PC-3 (cell line): ENCODE results near the gene MSI2. TPM values are rescaled to one million over a fixed set of nuclear protein-coding genes. Genes with fewer than 3 reads are reported as not detected.
A peak's percentile ranks its signal among the peaks of the same experiment; 100 is the strongest.

Experiments used
- ATAC-seq: fragments of 200-7000 bp; cut with Tn5 transposase; 2 replicates; pipeline ENCODE4 v1.9.1; 2020; ENCODE audit warnings: mild to moderate bottlenecking, moderate library complexity
- BruUV-seq: library from RNA; stranded (reverse); fragments of 400-500 nt; replicated peaks from 2 replicates; lab custom pipeline; 2021; lab: Mats Ljungman, UMichigan
- CTCF ChIA-PET: fragments of 300-600 bp; sonication (Branson Sonifier 250); formaldehyde crosslinking; loops from one replicate; lab custom pipeline; 2022; ENCODE audit warnings: antibody characterized with exemption; lab: Charles Lee
- POLR2A ChIA-PET: fragments of 300-600 bp; sonication (Branson Sonifier 250); formaldehyde crosslinking; loops from one replicate; lab custom pipeline; 2022; ENCODE audit warnings: antibody characterized with exemption; ENCODE audit not compliant: unreplicated experiment; lab: Charles Lee
- DNase-seq: peaks from one replicate; pipeline ENCODE4 v3.0.0-alpha.2; 2015
- H2AFZ ChIP-seq: fragments of 300-600 bp; sonication (generic); 2 replicates; pipeline ENCODE4 v1.6.0; 2016; ENCODE audit warnings: antibody characterized with exemption, low read length
- H3F3A ChIP-seq: fragments of 300-600 bp; sonication (generic); one replicate; pipeline ENCODE4 v1.6.0; 2017; ENCODE audit warnings: antibody characterized with exemption, low read length, control low read depth, mild to moderate bottlenecking; ENCODE audit not compliant: unreplicated experiment
- H3K27ac ChIP-seq: fragments of 300-600 bp; sonication (generic); 2 replicates; pipeline ENCODE4 v1.5.1; 2016; ENCODE audit warnings: mild to moderate bottlenecking, low read length
- H3K27me3 ChIP-seq: fragments of 300-600 bp; sonication (generic); 2 replicates; pipeline ENCODE4 v1.6.1; 2016; ENCODE audit warnings: low read length, mixed read lengths
- H3K36me3 ChIP-seq: fragments of 300-600 bp; sonication (generic); 2 replicates; pipeline ENCODE4 v1.6.1; 2016; ENCODE audit warnings: low read depth, mixed run types, low read length, mixed read lengths
- H3K4me1 ChIP-seq: fragments of 300-600 bp; sonication (generic); 2 replicates; pipeline ENCODE4 v1.5.1; 2016; ENCODE audit warnings: low read length; ENCODE audit not compliant: insufficient read depth
- H3K4me2 ChIP-seq: fragments of 300-600 bp; sonication (generic); 2 replicates; pipeline ENCODE4 v1.6.0; 2016; ENCODE audit warnings: low read length
- H3K4me3 ChIP-seq: fragments of 300-600 bp; sonication (generic); 2 replicates; pipeline ENCODE4 v1.5.1; 2016; ENCODE audit warnings: mild to moderate bottlenecking, low read length, mixed read lengths
- H3K79me2 ChIP-seq: fragments of 300-600 bp; sonication (generic); 2 replicates; pipeline ENCODE4 v1.6.1; 2017; ENCODE audit warnings: low read length, mixed read lengths
- H3K9ac ChIP-seq: fragments of 300-600 bp; sonication (generic); 2 replicates; pipeline ENCODE4 v1.6.0; 2016; ENCODE audit warnings: mild to moderate bottlenecking, low read length
- H3K9me2 ChIP-seq: fragments of 300-600 bp; sonication (generic); replicated peaks from 2 replicates; pipeline ENCODE4 v1.6.1; 2016; ENCODE audit warnings: mixed run types, low read length, mixed read lengths
- H3K9me3 ChIP-seq: fragments of 300-600 bp; sonication (generic); 2 replicates; pipeline ENCODE4 v1.6.1; 2016; ENCODE audit warnings: low read length, mixed read lengths
- H4K20me1 ChIP-seq: fragments of 300-600 bp; sonication (generic); 2 replicates; pipeline ENCODE4 v1.6.1; 2016; ENCODE audit warnings: low read length, mixed read lengths
- CTCF ChIP-seq: fragments of 300-600 bp; sonication (generic); conservative IDR thresholded peaks from 2 replicates; pipeline ENCODE4 v1.5.1; 2017; ENCODE audit warnings: antibody characterized with exemption, low read depth, mild to moderate bottlenecking, low read length
- EZH2 ChIP-seq: fragments of 300-600 bp; sonication (generic); IDR thresholded peaks from one replicate; pipeline ENCODE4 v1.6.1; 2017; ENCODE audit warnings: antibody characterized with exemption, mild to moderate bottlenecking, low read length; ENCODE audit not compliant: unreplicated experiment
- EZH2phosphoT487 ChIP-seq: fragments of 300-600 bp; sonication (generic); IDR thresholded peaks from 2 replicates; pipeline ENCODE4 v1.6.1; 2018; ENCODE audit warnings: mild to moderate bottlenecking, antibody characterized with exemption, low read length, borderline replicate concordance
- intact Hi-C: fragments of 100-400 bp; cut with micrococcal nuclease; formaldehyde crosslinking; loops from 2 replicates; pipeline ENCODE4 v1.9.0; 2023
- total RNA-seq: library from RNA; depleted of rRNA; stranded (reverse); fragments of >200 nt; gene quantifications from 2 replicates; pipeline ENCODE4 v1.2.3, GENCODE V29; 2014

The MSI2 gene
- total RNA-seq, 1 experiment from 2014 or later = 54.7 TPM

GRCh38 chr17:57523926-57524632 is 267.8 kb downstream of the MSI2 start:
- H3K4me1 ChIP-seq = peaks cover 20% of the 10 kb centered on the region
- H3K4me3 ChIP-seq = no peak overlapping the region
- no peaks in the 10 kb centered on the region for H3K36me3 ChIP-seq
- no peak overlapping the region for H3K27ac ChIP-seq
- TF ChIP-seq CTCF (no peak), EZH2phosphoT487 (no peak), EZH2 (no peak)
- no peaks in the 10 kb centered on the region for H3K79me2 ChIP-seq
- intact Hi-C loops = no loop called here
- H3K4me2 ChIP-seq = no peak overlapping the region
- H3K9me2 ChIP-seq = no peaks in the 10 kb centered on the region
- H3K9ac ChIP-seq = no peak overlapping the region
- ChIA-PET POLR2A (interaction anchor here (0.5 kb wide), 1 partner anchor 1219 kb away, joined by 3 read pairs; no protein-coding TSS in a partner anchor), CTCF (no interaction called here)
- no TSS peak for BruUV-seq
- peak; percentile 64 for ATAC-seq
- no peaks in the 10 kb centered on the region for H3F3A ChIP-seq
- DNase-seq = peak; percentile 50
- H3K9me3 ChIP-seq = no peaks in the 10 kb centered on the region
- H2AFZ ChIP-seq = no peak overlapping the region
- H3K27me3 ChIP-seq = no peaks in the 10 kb centered on the region
- H4K20me1 ChIP-seq = no peaks in the 10 kb centered on the region

GRCh38 chr17:57524839-57525568 is 268.7 kb downstream of the MSI2 start:
- Histone ChIP-seq H3K4me3 (no peak overlapping the region), H3K4me1 (peaks cover 13% of the 10 kb centered on the region; the same call in 1 of the 2 replicates)
- POLR2A ChIA-PET = interaction anchor here (0.5 kb wide), 1 partner anchor 1218 kb away, joined by 3 read pairs; no protein-coding TSS in a partner anchor

DNA sequence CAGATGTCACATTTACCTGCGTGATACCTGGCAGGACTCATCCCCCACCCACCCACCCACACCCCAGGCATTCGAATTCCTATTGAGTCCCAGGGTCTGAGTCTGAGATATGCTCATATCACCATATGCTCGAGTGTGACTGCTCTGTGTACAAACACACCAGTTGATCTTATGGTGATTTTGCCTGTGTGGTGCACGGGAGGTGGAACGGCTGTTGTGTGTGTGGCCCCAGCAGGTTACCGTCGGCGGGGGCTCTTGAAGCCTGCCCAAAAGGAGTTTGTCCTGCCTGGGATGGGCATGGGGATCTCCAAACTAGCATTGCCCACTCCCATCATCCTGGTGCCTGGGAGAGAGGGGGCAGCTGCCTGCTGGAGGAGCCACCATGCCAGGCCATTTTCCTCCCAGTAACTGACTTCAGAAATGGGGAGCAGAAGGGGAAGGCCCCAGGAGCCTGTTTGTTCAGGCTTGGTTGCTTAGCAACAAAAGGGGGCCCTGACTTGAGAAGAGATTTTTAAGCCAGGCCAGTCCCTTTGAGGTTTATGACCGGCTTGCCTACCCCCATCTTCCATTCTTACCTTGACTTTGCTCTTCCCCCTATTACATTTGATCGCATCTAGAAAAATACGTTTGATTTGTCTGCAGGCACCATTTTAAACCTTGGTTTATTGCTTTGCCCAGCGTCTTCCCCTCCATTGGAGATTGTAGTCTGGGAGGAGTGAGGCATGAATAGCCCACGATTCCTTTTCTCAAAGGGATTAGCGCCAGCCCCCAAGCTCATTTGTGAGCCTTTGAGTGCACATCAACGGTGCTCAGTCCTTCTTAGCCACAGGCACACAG is 271.1 kb downstream of the MSI2 start:
- DNase-seq (no peak), ATAC-seq (no peak)
- Histone ChIP-seq H3K9me2 (no peaks in the 10 kb centered on the region), H3K9me3 (no peaks in the 10 kb centered on the region), H3F3A (no peaks in the 10 kb centered on the region), H3K36me3 (no peaks in the 10 kb centered on the region), H2AFZ (no peak overlapping the region), H3K79me2 (no peaks in the 10 kb centered on the region), H3K4me1 (peaks cover 20% of the 10 kb centered on the region), H4K20me1 (no peaks in the 10 kb centered on the region; the same call in 1 of the 2 replicates), H3K27me3 (no peaks in the 10 kb centered on the region), H3K4me3 (no peak overlapping the region), H3K27ac (no peak overlapping the region), H3K4me2 (no peak overlapping the region), H3K9ac (no peak overlapping the region)
- BruUV-seq = no TSS peak
- POLR2A ChIA-PET = interaction anchor here (0.5 kb wide), 1 partner anchor 1127 kb away, joined by 4 read pairs; no protein-coding TSS in a partner anchor
- TF ChIP-seq EZH2 (no peak), CTCF (no peak), EZH2phosphoT487 (no peak)
- intact Hi-C loops = no loop called here
- CTCF ChIA-PET = no interaction called here

More at GRCh38 chr17:57524839-57525568, 268.7 kb downstream of the MSI2 start:
- no peak overlapping the region for H3K9ac ChIP-seq
- no TSS peak for BruUV-seq
- H3K36me3 ChIP-seq = no peaks in the 10 kb centered on the region
- ATAC-seq = no peak
- no peaks in the 10 kb centered on the region for H3K9me3 ChIP-seq
- H3K79me2 ChIP-seq = no peaks in the 10 kb centered on the region
- CTCF ChIA-PET = no interaction called here
- intact Hi-C loops = no loop called here
- H3K27ac ChIP-seq = no peak overlapping the region
- no peak for DNase-seq
- no peaks in the 10 kb centered on the region for H3F3A ChIP-seq
- H2AFZ ChIP-seq = no peak overlapping the region
- no peaks in the 10 kb centered on the region for H3K27me3 ChIP-seq
- H3K9me2 ChIP-seq = no peaks in the 10 kb centered on the region
- TF ChIP-seq EZH2 (no peak), EZH2phosphoT487 (no peak)
- H4K20me1 ChIP-seq = no peaks in the 10 kb centered on the region
- no peak overlapping the region for H3K4me2 ChIP-seq
